ENCODE results near the gene PFKFB1.
A peak's percentile ranks its signal among the peaks of the same experiment; 100 is the strongest.

PFKFB1 gene

GRCh38 chrX:55028611-55029010, 34.6 kb upstream of the PFKFB1 start:
- H3K4me3 ChIP-seq (replicated peaks; ENCODE audit: low read depth, low read length): no peak overlapping the region
- no peak for DNase-seq (ENCODE audit: extremely low read depth, low read depth)
- TF ChIP-seq CTCF (IDR thresholded peaks at IDR 0.05; ENCODE audit: low read depth, low read length, missing control alignments): no peak

GRCh38 chrX:55028040-55028439, 34.1 kb upstream of the PFKFB1 start:
- DNase-seq (ENCODE audit: extremely low read depth, low read depth): no peak
- TF ChIP-seq CTCF (IDR thresholded peaks at IDR 0.05; ENCODE audit: low read depth, low read length, missing control alignments): no peak
- H3K4me3 ChIP-seq (replicated peaks; ENCODE audit: low read depth, low read length): no peak overlapping the region

- no peak for DNase-seq (ENCODE audit: extremely low read depth, low read depth)
- H3K4me3 ChIP-seq (replicated peaks; ENCODE audit: low read depth, low read length): no peak overlapping the region
- TF ChIP-seq CTCF (IDR thresholded peaks at IDR 0.05; ENCODE audit: low read depth, low read length, missing control alignments): no peak
Measured at GRCh38 chrX:55026840-55027239, 32.9 kb upstream of the PFKFB1 start.

GRCh38 chrX:55026143-55026542, 32.2 kb upstream of the PFKFB1 start:
- no peak overlapping the region for H3K4me3 ChIP-seq (replicated peaks; ENCODE audit: low read depth, low read length)
- TF ChIP-seq CTCF (IDR thresholded peaks at IDR 0.05; ENCODE audit: low read depth, low read length, missing control alignments): no peak
- no peak for DNase-seq (ENCODE audit: extremely low read depth, low read depth)

GRCh38 chrX:55014897-55015299, 20.9 kb upstream of the PFKFB1 start:
- no peak for TF ChIP-seq CTCF (IDR thresholded peaks at IDR 0.05; ENCODE audit: low read depth, low read length, missing control alignments)
- H3K4me3 ChIP-seq (replicated peaks; ENCODE audit: low read depth, low read length): no peak overlapping the region
- DNase-seq (ENCODE audit: extremely low read depth, low read depth): no peak

- peak; percentile 12 for TF ChIP-seq CTCF (IDR thresholded peaks at IDR 0.05; ENCODE audit: low read depth, low read length, missing control alignments)
- no peak for DNase-seq (ENCODE audit: extremely low read depth, low read depth)
- H3K4me3 ChIP-seq (replicated peaks; ENCODE audit: low read depth, low read length): no peak overlapping the region
Measured at GRCh38 chrX:55011294-55011693, 17.3 kb upstream of the PFKFB1 start.

GRCh38 chrX:55008571-55009358, 14.8 kb upstream of the PFKFB1 start:
- TF ChIP-seq CTCF (IDR thresholded peaks at IDR 0.05; ENCODE audit: low read depth, low read length, missing control alignments): no peak
- DNase-seq (ENCODE audit: extremely low read depth, low read depth): peak; percentile 35
- H3K4me3 ChIP-seq (replicated peaks; ENCODE audit: low read depth, low read length): no peak overlapping the region
